ENCODE results near the gene CORO2A. TPM values are rescaled to one million over a fixed set of nuclear protein-coding genes. Genes with fewer than 3 reads are reported as not detected.

The CORO2A gene
- total and polyA plus RNA-seq, 2 of the 8 experiments (the other 6 are each of a cell fraction or from before 2014, with no cell fraction given): 13.7 to 27.9 TPM

DNA sequence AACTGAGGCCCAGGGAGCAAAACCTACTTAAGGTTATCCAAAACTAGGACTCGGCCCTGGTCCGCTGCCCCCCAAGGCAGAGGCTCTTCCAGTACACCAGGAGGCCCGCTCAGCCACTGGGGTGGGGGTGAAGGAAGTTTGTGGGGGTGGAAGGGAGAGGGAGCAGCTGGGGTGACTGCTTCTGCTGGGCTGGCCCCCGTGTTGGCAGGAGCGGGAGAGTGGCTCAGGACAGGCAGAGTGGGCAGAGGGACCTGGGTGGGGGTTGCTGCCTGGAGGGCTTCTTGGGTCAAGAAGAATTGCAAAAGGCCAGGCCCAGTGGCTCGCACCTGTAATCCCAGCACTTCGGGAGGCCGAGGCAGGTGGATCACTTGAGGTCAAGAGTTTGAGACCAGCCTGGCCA is 65.2 kb downstream of the CORO2A start (continued):
- no peak for TF ChIP-seq KDM4A (IDR thresholded peaks at IDR 0.05; ENCODE audit: low read depth, low read length, severe bottlenecking)
- TF ChIP-seq RBBP5 (IDR thresholded peaks at IDR 0.05; ENCODE audit: borderline replicate concordance, low read depth, low read length): no peak
- no peak for TF ChIP-seq BRCA1 (IDR thresholded peaks at IDR 0.05; ENCODE audit: low read depth, low read length)
- TF ChIP-seq POLR2A (IDR thresholded peaks at IDR 0.05; ENCODE audit: control extremely low read depth in 1 of 2, low read depth in 2 of 2, low read length in 2 of 2): no peak
- no peak for TF ChIP-seq PHF8 (conservative IDR thresholded peaks at IDR 0.05; ENCODE audit: low read depth, low read length)
